ENCODE measurements around the gene SFTPA1. TPM values are rescaled to one million over a fixed set of nuclear protein-coding genes. Genes with fewer than 3 reads are reported as not detected.
"Not testable (repeated sequence)": the region's sequence is repeated elsewhere in the genome, so short reads cannot be mapped to it uniquely, and the experiment has no call there.

SFTPA1 gene
- total RNA-seq, 1 donor from 2014 or later: not detected

- DNase-seq (ENCODE audit: low read depth) (no peak), FAIRE-seq (no peak)
- Histone ChIP-seq H3K4me2 (ENCODE audit: low read length) (no peak overlapping the region), H2AFZ (ENCODE audit: low read depth, low read length) (no peak overlapping the region), H3K9me3 (ENCODE audit: insufficient read depth, low read depth, low read length) (no peaks in the 10 kb centered on the region), H3K79me2 (ENCODE audit: insufficient read depth, low read length) (no peaks in the 10 kb centered on the region), H3K27me3 (ENCODE audit: insufficient read depth, low read length) (peaks cover 9% of the 10 kb centered on the region), H3K4me3 (ENCODE audit: insufficient read depth, low read depth, low read length) (no peak overlapping the region), H3K36me3 (ENCODE audit: insufficient read depth, low read length) (no peaks in the 10 kb centered on the region), H3K4me1 (ENCODE audit: insufficient read depth, low read length) (no peaks in the 10 kb centered on the region), H4K20me1 (ENCODE audit: insufficient read depth, low read length) (no peaks in the 10 kb centered on the region), H3K9ac (ENCODE audit: low read length) (no peak overlapping the region), H3K27ac (ENCODE audit: low read depth, low read length) (no peak overlapping the region)
- H3K9me3 Mint-ChIP-seq (ENCODE audit: unreplicated experiment): peaks cover 5% of the 10 kb centered on the region
- TF ChIP-seq CTCF (IDR thresholded peaks at IDR 0.05; ENCODE audit: insufficient read depth, low read depth, low read length) (no peak), EZH2 (IDR thresholded peaks at IDR 0.05; ENCODE audit: insufficient read depth, low read length) (no peak)
- H3K27ac Mint-ChIP-seq (ENCODE audit: unreplicated experiment): no peak overlapping the region
- H3K4me3 Mint-ChIP-seq (ENCODE audit: unreplicated experiment): no peak overlapping the region
- H3K27me3 Mint-ChIP-seq (ENCODE audit: low read depth, unreplicated experiment): peaks cover 21% of the 10 kb centered on the region
- H3K36me3 Mint-ChIP-seq (ENCODE audit: low read depth, unreplicated experiment): no peaks in the 10 kb centered on the region
- H3K4me1 Mint-ChIP-seq (ENCODE audit: low read depth, unreplicated experiment): peaks cover under 1% of the 10 kb centered on the region
Measured at GRCh38 chr10:79616164-79616563, 5.4 kb downstream of the SFTPA1 start.

- H3K27me3 Mint-ChIP-seq (ENCODE audit: low read depth, unreplicated experiment); H3K27ac Mint-ChIP-seq (ENCODE audit: unreplicated experiment); H3K36me3 Mint-ChIP-seq (ENCODE audit: low read depth, unreplicated experiment); H3K9me3 Mint-ChIP-seq (ENCODE audit: unreplicated experiment); H3K4me3 ChIP-seq (ENCODE audit: insufficient read depth, low read depth, low read length); H3K9me3 ChIP-seq (ENCODE audit: insufficient read depth, low read depth, low read length); H3K4me3 Mint-ChIP-seq (ENCODE audit: unreplicated experiment); H3K27me3 ChIP-seq (ENCODE audit: insufficient read depth, low read length); H3K9ac ChIP-seq (ENCODE audit: low read length); DNase-seq (ENCODE audit: low read depth); FAIRE-seq; H2AFZ ChIP-seq (ENCODE audit: low read depth, low read length); H3K36me3 ChIP-seq (ENCODE audit: insufficient read depth, low read length); H3K79me2 ChIP-seq (ENCODE audit: insufficient read depth, low read length); H3K4me2 ChIP-seq (ENCODE audit: low read length); H4K20me1 ChIP-seq (ENCODE audit: insufficient read depth, low read length); H3K4me1 ChIP-seq (ENCODE audit: insufficient read depth, low read length); H3K27ac ChIP-seq (ENCODE audit: low read depth, low read length); H3K4me1 Mint-ChIP-seq (ENCODE audit: low read depth, unreplicated experiment): not testable (repeated sequence)
Measured at GRCh38 chr10:79623663-79624062, 12.9 kb downstream of the SFTPA1 start.

- no peak overlapping the region for H3K4me3 Mint-ChIP-seq (ENCODE audit: unreplicated experiment)
- H3K4me3 ChIP-seq (ENCODE audit: insufficient read depth, low read depth, low read length): no peak overlapping the region
- H3K79me2 ChIP-seq (ENCODE audit: insufficient read depth, low read length): no peaks in the 10 kb centered on the region
- FAIRE-seq (no peak), DNase-seq (ENCODE audit: low read depth) (no peak)
- H3K27me3 Mint-ChIP-seq (ENCODE audit: low read depth, unreplicated experiment): no peaks in the 10 kb centered on the region
- no peaks in the 10 kb centered on the region for H3K9me3 ChIP-seq (ENCODE audit: insufficient read depth, low read depth, low read length)
- TF ChIP-seq CTCF (IDR thresholded peaks at IDR 0.05; ENCODE audit: insufficient read depth, low read depth, low read length): no peak
- TF ChIP-seq EZH2 (IDR thresholded peaks at IDR 0.05; ENCODE audit: insufficient read depth, low read length): no peak
- H4K20me1 ChIP-seq (ENCODE audit: insufficient read depth, low read length): no peaks in the 10 kb centered on the region
- peaks cover 8% of the 10 kb centered on the region for H3K4me1 Mint-ChIP-seq (ENCODE audit: low read depth, unreplicated experiment)
- no peaks in the 10 kb centered on the region for H3K36me3 Mint-ChIP-seq (ENCODE audit: low read depth, unreplicated experiment)
- no peak overlapping the region for H3K4me2 ChIP-seq (ENCODE audit: low read length)
- no peaks in the 10 kb centered on the region for H3K36me3 ChIP-seq (ENCODE audit: insufficient read depth, low read length)
- no peak overlapping the region for H3K27ac ChIP-seq (ENCODE audit: low read depth, low read length)
- no peaks in the 10 kb centered on the region for H3K27me3 ChIP-seq (ENCODE audit: insufficient read depth, low read length)
- H2AFZ ChIP-seq (ENCODE audit: low read depth, low read length): no peak overlapping the region
- no peak overlapping the region for H3K9ac ChIP-seq (ENCODE audit: low read length)
- H3K4me1 ChIP-seq (ENCODE audit: insufficient read depth, low read length): no peaks in the 10 kb centered on the region
- peaks cover 2% of the 10 kb centered on the region for H3K9me3 Mint-ChIP-seq (ENCODE audit: unreplicated experiment)
- H3K27ac Mint-ChIP-seq (ENCODE audit: unreplicated experiment): no peak overlapping the region
Measured at GRCh38 chr10:79627075-79627474, 16.3 kb downstream of the SFTPA1 start.

All from astrocyte (in vitro differentiated cells and primary cell).